Measurements from ENCODE around the gene SYP. TPM values are rescaled to one million over a fixed set of nuclear protein-coding genes. Genes with fewer than 3 reads are reported as not detected.
A peak's percentile ranks its signal among the peaks of the same experiment; 100 is the strongest.

SYP gene
- total and polyA plus RNA-seq, 8 donors, result 0.89 to 211 (median 3.9) TPM; not detected in 1

DNA sequence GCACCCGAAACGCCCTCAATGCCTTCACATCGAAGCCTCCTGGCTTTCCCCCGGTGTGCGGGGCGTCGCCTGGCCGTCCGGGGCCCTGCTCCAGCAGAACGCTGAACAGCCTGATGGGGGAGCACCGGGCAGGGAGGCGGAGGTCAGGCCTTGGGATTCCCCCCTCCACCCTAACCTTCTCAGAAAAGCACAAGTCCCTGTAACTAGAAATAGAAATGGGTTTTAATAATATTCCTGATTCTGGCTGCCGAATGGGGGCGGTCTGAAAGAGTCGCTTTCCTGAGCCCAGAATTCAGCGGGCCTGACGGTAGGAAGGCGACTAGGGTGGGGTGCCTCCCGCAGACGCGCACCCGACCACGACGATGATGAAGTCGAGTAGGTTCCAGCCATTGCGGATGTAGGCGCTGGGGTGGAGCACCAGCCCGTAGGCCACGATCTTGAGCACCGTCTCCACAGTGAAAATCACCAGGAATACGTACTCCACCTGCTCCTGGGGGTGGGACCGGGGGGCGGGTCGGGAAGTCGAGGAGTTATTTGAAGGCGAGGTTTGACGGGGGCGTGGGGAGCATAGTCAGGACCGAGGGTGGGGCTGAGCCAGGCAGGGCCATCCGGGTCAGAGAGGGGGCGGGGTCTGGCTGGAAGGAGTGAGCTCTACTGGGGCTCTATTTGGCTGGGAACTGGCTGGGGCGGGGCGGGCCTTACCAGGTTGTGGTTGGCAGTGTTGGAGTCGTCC lies 30.7 kb upstream of the SYP start:
- peaks cover 0 to 10% (median 0%) of the 10 kb centered on the region in 3 donors for H3K27me3 ChIP-seq
- intact Hi-C loops (cut with DNase I; ENCODE audit: low total_unique reads), result no loop called here
- H3K36me3 ChIP-seq, result no peaks in the 10 kb centered on the region
- TF ChIP-seq POLR2A (IDR thresholded peaks at IDR 0.05) (no peak), EP300 (IDR thresholded peaks at IDR 0.05) (no peak), POLR2AphosphoS5 (IDR thresholded peaks at IDR 0.05) (no peak)
- TF ChIP-seq, protein P1, sequence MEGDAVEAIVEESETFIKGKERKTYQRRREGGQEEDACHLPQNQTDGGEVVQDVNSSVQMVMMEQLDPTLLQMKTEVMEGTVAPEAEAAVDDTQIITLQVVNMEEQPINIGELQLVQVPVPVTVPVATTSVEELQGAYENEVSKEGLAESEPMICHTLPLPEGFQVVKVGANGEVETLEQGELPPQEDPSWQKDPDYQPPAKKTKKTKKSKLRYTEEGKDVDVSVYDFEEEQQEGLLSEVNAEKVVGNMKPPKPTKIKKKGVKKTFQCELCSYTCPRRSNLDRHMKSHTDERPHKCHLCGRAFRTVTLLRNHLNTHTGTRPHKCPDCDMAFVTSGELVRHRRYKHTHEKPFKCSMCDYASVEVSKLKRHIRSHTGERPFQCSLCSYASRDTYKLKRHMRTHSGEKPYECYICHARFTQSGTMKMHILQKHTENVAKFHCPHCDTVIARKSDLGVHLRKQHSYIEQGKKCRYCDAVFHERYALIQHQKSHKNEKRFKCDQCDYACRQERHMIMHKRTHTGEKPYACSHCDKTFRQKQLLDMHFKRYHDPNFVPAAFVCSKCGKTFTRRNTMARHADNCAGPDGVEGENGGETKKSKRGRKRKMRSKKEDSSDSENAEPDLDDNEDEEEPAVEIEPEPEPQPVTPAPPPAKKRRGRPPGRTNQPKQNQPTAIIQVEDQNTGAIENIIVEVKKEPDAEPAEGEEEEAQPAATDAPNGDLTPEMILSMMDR (IDR thresholded peaks at IDR 0.05), result no peak
- peak overlapping the region; percentile 32 to 39 (median 38) for H3K4me3 ChIP-seq
- peak; percentile 79 to 88 for DNase-seq
- H3K27ac ChIP-seq, result peak overlapping the region; percentile 1 to 69 (median 62)
- WGBS, 5 donors, result 3 to 45% (median 10%) methylated on average over 7 to 44 of the region's 44 CpGs
- H3K4me1 ChIP-seq, result peaks cover 0 to 17% (median 4%) of the 10 kb centered on the region in 4 donors
- no peaks in the 10 kb centered on the region for H3K9me3 ChIP-seq

DNA sequence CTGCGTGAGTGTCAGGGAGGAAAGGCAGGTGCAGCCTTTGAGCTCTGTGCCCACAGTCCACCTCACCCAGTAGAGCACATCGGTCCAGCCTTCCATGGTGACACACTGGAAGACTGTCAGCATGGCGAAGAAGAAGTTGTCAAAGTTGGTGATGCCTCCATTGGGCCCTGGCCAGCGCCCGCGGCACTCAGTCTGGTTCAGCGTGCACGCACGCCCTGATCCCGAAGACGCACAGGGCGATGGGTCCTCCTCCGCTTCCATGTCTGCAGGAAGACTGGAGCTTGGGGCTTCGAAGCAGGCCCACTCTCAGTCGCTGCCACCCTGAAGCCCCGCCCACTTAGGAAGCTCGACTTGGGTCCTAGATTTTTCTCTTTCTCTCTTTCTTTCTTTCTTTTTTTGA lies 28.2 kb upstream of the SYP start:
- intact Hi-C loops (cut with DNase I; ENCODE audit: low total_unique reads), result no loop called here
- TF ChIP-seq EP300 (IDR thresholded peaks at IDR 0.05) (no peak), POLR2AphosphoS5 (IDR thresholded peaks at IDR 0.05) (no peak), POLR2A (IDR thresholded peaks at IDR 0.05) (no peak)
- TF ChIP-seq, protein P1 (IDR thresholded peaks at IDR 0.05), result no peak
- WGBS, 5 donors, result 84 to 90% (median 89%) methylated on average over 11 to 17 of the region's 17 CpGs

DNA sequence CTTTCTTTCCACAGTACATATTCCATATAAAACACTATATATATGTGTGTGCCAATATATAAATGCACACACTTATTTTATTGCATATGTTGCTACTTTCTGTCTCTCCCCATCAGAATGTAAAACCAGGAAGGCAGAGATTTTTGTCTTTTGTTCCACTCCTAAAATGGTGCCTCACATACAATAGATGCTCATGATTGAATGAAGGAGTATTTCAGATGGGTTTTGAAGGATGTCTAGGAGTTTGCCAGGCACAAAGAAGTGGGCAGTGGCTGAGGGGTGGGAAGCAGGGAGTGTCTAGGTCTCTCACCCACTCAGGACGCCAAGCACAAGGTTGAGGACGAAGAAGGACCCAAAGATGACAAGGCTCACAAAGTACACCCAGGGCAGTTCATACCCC lies 27.7 kb upstream of the SYP start:
- Histone ChIP-seq H3K36me3 (no peaks in the 10 kb centered on the region), H3K4me1 (peaks cover 0 to 17% (median 4%) of the 10 kb centered on the region in 4 donors), H3K27me3 (peaks cover 0 to 15% (median 0%) of the 10 kb centered on the region in 3 donors), H3K27ac (no peak overlapping the region), H3K9me3 (no peaks in the 10 kb centered on the region), H3K4me3 (no peak overlapping the region)
- no peak for TF ChIP-seq POLR2A (IDR thresholded peaks at IDR 0.05)
- TF ChIP-seq, protein P1 (IDR thresholded peaks at IDR 0.05), result no peak
- no peak for TF ChIP-seq POLR2AphosphoS5 (IDR thresholded peaks at IDR 0.05)
- TF ChIP-seq EP300 (IDR thresholded peaks at IDR 0.05), result no peak
- DNase-seq, result no peak
- 60 to 89% (median 83%) methylated on average over 2 of the region's 2 CpGs for WGBS, 5 donors
- intact Hi-C loops (cut with DNase I; ENCODE audit: low total_unique reads), result no loop called here

More for the DNA sequence above, 28.2 kb upstream of the SYP start:
- H3K27me3 ChIP-seq, result peaks cover 0 to 15% (median 0%) of the 10 kb centered on the region in 3 donors
- no peak overlapping the region for H3K27ac ChIP-seq
- no peak for DNase-seq
- H3K4me1 ChIP-seq, result peaks cover 0 to 17% (median 4%) of the 10 kb centered on the region in 4 donors
- H3K9me3 ChIP-seq, result no peaks in the 10 kb centered on the region
- no peak overlapping the region for H3K4me3 ChIP-seq
- H3K36me3 ChIP-seq, result no peaks in the 10 kb centered on the region

DNA sequence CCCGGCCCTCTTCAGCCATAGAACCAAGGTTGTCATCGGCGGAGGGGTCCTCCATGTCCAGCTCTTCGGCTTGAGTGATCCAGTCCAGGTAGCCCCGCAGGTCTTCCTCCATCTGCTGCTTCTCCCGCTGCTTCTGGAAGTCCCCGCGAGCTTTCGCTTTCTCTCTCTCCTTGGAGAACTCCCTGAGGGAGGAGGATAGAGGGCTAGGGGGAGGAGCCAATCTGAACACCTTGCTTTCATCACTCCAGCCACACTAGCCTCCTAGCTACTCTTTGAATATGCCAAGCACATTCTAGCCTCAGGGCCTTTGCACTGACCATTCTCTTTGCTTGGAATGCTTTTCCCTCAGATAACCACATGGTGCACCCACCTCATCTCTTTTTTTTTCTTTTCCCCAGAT lies 27.0 kb upstream of the SYP start:
- H3K4me3 ChIP-seq, result no peak overlapping the region
- H3K27me3 ChIP-seq, result peaks cover 0 to 15% (median 0%) of the 10 kb centered on the region in 3 donors
- intact Hi-C loops (cut with DNase I; ENCODE audit: low total_unique reads), result no loop called here
- H3K9me3 ChIP-seq, result no peaks in the 10 kb centered on the region
- no peak for DNase-seq
- H3K27ac ChIP-seq, result no peak overlapping the region
- 84 to 92% (median 90%) methylated on average over 7 to 9 of the region's 9 CpGs; no CpG with 5 or more reads in 1 of the 5 donors for WGBS, 5 donors
- TF ChIP-seq POLR2AphosphoS5 (IDR thresholded peaks at IDR 0.05) (no peak), EP300 (IDR thresholded peaks at IDR 0.05) (no peak), POLR2A (IDR thresholded peaks at IDR 0.05) (no peak)
- TF ChIP-seq, protein P1 (IDR thresholded peaks at IDR 0.05), result no peak
- H3K4me1 ChIP-seq, result peaks cover 0 to 17% (median 4%) of the 10 kb centered on the region in 4 donors
- no peaks in the 10 kb centered on the region for H3K36me3 ChIP-seq
